ENCODE results near the gene TRPM8. TPM values are rescaled to one million over a fixed set of nuclear protein-coding genes. Genes with fewer than 3 reads are reported as not detected.

The TRPM8 gene
- total RNA-seq, 1 donor from 2014 or later, result 0.60 TPM

DNA sequence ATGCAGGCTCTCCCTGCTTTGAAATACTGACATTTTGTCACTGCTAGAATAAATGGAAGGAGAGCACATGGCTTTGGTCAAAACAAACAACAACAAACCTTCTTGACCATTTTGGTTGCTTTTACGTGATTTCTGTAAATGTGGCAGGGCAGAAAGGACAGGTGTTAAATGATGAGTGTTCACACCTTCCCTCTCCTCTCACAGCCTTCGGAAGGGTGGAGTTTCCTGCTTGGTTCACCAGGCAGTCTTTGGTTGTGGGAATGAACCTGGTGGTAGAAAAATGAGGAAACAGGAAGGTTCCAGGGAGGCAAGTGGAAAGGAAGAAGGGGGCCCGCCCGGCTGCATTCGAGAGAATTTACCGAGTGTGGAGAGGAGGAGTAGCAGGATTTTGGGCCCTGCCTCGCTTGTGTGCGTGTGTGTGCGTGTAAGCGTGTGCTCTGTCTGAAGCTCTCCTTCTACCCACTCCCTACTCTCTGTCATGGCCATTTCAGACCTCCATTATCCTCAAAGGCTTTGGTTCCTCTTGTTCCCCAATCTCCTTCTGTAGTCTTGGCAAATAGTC is 109.6 kb downstream of the TRPM8 start:
- H3K4me3 Mint-ChIP-seq, result no peak overlapping the region
- DNase-seq (ENCODE audit: extremely low spot score, unreplicated experiment), result no peak
- peaks cover 7% of the 10 kb centered on the region for H3K27me3 Mint-ChIP-seq
- peaks cover 6% of the 10 kb centered on the region for H3K36me3 Mint-ChIP-seq
- no peak overlapping the region for H3K27ac Mint-ChIP-seq
- H3K9me3 Mint-ChIP-seq, result peaks cover 17% of the 10 kb centered on the region
- TF ChIP-seq, protein P1, sequence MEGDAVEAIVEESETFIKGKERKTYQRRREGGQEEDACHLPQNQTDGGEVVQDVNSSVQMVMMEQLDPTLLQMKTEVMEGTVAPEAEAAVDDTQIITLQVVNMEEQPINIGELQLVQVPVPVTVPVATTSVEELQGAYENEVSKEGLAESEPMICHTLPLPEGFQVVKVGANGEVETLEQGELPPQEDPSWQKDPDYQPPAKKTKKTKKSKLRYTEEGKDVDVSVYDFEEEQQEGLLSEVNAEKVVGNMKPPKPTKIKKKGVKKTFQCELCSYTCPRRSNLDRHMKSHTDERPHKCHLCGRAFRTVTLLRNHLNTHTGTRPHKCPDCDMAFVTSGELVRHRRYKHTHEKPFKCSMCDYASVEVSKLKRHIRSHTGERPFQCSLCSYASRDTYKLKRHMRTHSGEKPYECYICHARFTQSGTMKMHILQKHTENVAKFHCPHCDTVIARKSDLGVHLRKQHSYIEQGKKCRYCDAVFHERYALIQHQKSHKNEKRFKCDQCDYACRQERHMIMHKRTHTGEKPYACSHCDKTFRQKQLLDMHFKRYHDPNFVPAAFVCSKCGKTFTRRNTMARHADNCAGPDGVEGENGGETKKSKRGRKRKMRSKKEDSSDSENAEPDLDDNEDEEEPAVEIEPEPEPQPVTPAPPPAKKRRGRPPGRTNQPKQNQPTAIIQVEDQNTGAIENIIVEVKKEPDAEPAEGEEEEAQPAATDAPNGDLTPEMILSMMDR (conservative IDR thresholded peaks at IDR 0.05), result no peak
- peaks cover 26% of the 10 kb centered on the region for H3K4me1 Mint-ChIP-seq (ENCODE audit: unreplicated experiment)

DNA sequence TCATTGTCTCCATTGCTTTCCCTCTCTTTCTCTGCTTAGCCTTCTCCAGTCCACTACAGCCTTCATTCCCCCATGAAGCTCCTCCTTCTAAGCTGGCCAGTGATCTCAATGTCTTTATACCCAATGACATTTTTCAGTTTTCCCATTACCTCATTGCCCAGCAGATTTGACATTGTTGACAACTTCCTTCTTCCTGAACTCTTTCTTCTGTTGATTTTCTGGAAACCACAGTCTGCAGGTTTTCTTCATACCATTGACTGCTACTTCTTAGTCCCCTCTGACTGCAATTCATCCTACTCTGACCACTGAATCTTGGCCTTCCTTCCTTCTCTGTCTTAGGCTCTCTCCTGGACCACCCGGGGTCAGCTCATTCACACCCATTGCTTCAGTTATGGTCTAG is 110.5 kb downstream of the TRPM8 start:
- H3K4me3 Mint-ChIP-seq, result no peak overlapping the region
- peaks cover 26% of the 10 kb centered on the region for H3K4me1 Mint-ChIP-seq (ENCODE audit: unreplicated experiment)
- peaks cover 17% of the 10 kb centered on the region for H3K9me3 Mint-ChIP-seq
- peaks cover 6% of the 10 kb centered on the region for H3K36me3 Mint-ChIP-seq
- TF ChIP-seq, protein P1 (conservative IDR thresholded peaks at IDR 0.05), result no peak
- H3K27me3 Mint-ChIP-seq, result peaks cover 7% of the 10 kb centered on the region
- DNase-seq (ENCODE audit: extremely low spot score, unreplicated experiment), result no peak
- H3K27ac Mint-ChIP-seq, result no peak overlapping the region

DNA sequence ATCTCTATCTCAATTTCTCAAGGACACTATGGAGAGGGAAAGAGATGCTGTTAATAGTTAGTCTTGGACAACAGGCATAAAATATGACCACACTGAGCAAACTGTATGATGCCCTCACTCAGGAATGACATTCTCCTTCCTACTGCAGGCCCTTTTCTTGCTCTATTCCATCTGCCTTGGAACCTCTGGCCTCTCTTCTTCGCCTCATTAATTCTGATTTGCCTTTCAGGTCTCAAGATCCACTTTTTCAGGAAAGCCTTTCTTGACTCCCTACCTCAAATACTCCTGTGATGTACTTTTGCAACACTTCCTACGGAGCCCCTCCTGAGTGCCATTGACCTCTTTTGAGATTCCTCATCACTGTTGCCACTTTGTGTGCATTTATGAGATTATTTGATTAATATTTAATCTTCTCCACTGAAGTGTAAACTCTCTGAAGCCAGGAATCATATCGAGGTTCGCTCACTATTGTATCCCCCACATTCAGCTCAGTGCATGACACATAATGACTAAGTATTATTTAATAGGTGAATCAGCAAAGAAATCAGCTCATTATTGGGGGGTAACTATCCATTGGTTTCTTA is 112.1 kb downstream of the TRPM8 start:
- Mint-ChIP-seq H3K27me3 (peaks cover 10% of the 10 kb centered on the region), H3K4me1 (ENCODE audit: unreplicated experiment) (peaks cover 26% of the 10 kb centered on the region), H3K9me3 (peaks cover 12% of the 10 kb centered on the region), H3K27ac (no peak overlapping the region), H3K4me3 (no peak overlapping the region), H3K36me3 (peaks cover 6% of the 10 kb centered on the region)
- TF ChIP-seq, protein P1 (conservative IDR thresholded peaks at IDR 0.05), result no peak
- no peak for DNase-seq (ENCODE audit: extremely low spot score, unreplicated experiment)

DNA sequence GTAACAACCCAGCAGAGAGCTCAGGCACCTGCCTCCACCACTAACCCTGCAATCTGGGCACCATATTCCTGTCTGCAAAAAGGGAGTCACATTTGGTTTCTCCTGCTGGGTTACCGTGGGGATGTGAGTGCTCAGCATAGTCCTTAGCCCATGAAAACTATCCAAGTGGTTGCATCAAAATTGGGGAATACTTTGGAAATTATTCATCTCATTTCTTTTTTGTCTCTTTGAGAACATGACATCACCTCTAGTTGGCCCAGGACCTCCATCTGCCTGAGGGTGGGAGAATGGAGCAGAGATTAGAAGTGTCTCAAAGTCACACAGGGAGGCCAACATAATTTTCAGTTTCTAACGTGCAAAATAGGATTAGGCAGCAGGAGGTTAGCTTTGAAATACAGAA is 114.0 kb downstream of the TRPM8 start:
- Mint-ChIP-seq H3K27me3 (peaks cover 10% of the 10 kb centered on the region), H3K4me3 (no peak overlapping the region)
- DNase-seq (ENCODE audit: extremely low spot score, unreplicated experiment), result no peak

DNA sequence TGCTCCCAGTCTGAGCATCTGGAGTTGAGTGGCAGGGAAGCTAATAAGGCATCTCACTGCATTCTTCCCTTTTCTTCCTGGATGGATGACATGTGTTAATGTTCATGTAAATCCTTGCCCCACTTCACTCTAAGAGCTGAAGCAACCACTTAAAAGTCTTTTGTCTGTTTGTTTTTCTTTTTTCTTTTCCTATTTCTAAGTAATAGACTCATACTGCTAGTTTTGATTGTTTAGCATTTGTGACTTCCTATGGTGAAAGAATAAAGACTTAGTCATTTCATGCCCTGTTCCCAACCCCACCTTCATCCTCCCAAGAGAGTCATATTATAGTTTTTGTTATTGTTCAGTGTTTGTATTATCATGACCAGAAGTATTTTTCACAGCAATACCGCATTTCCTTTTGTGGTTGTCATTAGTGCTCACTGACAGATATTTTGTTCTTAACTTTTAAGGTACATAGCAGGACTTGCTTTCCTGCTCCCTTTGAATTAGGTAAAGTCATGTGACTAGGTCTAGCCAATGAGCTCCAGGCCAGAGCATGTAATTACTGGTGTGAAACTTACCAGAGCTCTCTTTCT is 115.2 kb downstream of the TRPM8 start:
- DNase-seq (ENCODE audit: extremely low spot score, unreplicated experiment), result no peak
- no peak overlapping the region for H3K4me3 Mint-ChIP-seq
- TF ChIP-seq, protein P1 (conservative IDR thresholded peaks at IDR 0.05), result no peak
- H3K9me3 Mint-ChIP-seq, result peaks cover 20% of the 10 kb centered on the region
- H3K27me3 Mint-ChIP-seq, result peaks cover 7% of the 10 kb centered on the region
- no peak overlapping the region for H3K27ac Mint-ChIP-seq
- H3K36me3 Mint-ChIP-seq, result peaks cover 4% of the 10 kb centered on the region
- peaks cover 5% of the 10 kb centered on the region for H3K4me1 Mint-ChIP-seq (ENCODE audit: unreplicated experiment)

More for the DNA sequence above, 114.0 kb downstream of the TRPM8 start:
- peaks cover 13% of the 10 kb centered on the region for H3K9me3 Mint-ChIP-seq
- H3K27ac Mint-ChIP-seq, result no peak overlapping the region
- TF ChIP-seq, protein P1 (conservative IDR thresholded peaks at IDR 0.05), result no peak
- peaks cover 15% of the 10 kb centered on the region for H3K4me1 Mint-ChIP-seq (ENCODE audit: unreplicated experiment)
- peaks cover 6% of the 10 kb centered on the region for H3K36me3 Mint-ChIP-seq

All from type B pancreatic cell (in vitro differentiated cells).